HG02642 (cell line): ENCODE data around the gene PRKCH.

Experiments
- ATAC-seq: cut with Tn5 transposase; IDR thresholded peaks from one replicate; pipeline ENCODE4 v1.9.1; 2021; ENCODE audit warnings: mild to moderate bottlenecking; ENCODE audit not compliant: unreplicated experiment, poor library complexity

PRKCH gene

DNA sequence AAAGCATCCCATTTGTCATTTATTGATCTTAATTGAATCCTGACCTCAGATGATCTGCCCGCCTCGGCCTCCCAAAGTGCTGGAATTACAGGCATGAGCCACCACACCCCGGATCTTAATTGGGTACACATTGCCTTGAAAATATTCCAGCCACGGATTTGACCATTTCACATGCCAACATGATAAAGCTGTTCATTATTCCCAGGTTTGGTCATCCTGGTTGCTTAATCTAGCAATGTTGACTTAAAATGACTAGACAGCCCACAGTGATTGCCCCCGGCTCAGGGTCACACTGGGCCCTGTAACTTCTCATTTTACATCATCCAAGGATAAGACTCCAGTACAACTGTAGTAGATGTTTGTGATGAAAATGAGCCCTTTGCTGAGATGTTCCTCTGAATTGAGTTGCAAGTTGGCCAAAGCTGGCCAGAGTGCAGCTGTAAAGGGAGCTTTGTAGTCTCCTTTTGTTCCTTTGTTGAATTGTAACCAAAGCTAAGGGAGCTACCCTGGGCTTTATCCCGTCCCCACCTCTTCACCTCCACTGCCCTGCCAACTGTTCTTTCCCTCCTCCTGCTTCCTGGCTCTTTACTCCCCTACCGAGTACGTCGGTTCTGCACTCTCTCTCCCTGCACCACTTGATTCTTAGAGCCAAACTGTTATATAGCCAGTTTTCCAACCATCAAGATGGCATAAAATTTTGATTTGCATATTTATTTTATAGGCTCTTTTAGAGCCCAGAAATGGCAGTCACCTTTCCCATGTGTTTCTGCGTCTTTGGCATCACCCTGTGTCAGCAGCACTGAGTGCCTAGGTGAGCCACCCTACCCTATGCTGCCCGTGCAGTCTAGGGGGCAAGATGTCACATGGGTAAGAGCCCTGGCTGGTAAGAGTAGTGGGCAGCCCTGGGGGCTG, 232.6 kb downstream of the PRKCH start:
- ATAC-seq: no peak

DNA sequence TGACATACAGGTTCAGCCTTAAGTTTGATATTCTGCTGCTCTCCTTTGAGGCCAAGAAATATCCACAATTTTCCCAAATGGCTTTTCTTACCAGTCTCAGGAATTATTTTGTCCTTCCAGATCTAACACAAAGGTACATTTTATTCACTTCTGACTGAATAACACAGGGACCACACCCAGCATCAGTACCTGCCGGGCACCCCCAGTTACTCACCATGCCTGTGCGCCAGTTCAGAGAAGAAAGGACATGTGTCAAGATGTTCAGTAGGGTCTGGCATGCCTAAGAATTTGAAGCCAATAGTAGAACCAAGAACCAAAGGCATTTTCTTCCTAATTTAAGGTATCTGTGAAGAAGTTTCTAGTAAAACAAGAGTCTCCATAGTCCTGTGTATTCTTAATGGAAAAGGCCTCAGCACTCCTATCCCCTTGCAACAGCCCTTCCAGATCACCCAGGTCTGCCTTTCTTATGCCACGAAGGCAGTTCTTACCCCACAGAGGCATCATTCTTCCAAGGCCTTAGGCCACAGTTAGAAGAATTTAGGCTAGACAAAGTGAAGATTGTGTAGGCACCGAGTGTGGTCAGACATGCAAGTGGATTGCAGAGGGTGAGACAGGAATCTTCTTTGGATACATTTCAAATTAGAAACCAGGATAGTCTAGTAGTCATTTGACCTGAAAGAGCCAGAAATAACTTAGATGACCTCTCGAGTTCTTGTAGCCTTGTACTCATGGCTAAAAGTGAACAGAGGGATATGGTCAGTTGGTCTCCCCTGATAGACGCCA, 233.9 kb downstream of the PRKCH start:
- no peak for ATAC-seq

DNA sequence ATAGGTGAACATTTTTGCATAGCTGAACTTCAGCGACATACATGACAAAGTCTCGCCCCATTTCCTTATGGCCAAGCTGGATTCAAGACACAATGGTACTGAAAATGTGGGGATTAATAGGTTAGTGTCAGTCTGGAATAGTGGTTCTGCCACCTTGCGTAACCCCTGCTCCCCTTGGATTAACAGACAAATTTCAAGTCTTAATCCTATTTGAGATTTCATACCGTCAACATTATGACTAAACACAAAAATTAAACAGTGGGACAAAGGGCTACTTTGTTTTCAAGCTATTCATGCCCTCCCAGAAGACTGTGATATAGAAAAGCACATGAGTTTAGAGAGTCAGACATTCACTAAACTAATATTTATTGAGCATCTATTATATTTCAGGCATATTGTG, 235.1 kb downstream of the PRKCH start:
- ATAC-seq: no peak

DNA sequence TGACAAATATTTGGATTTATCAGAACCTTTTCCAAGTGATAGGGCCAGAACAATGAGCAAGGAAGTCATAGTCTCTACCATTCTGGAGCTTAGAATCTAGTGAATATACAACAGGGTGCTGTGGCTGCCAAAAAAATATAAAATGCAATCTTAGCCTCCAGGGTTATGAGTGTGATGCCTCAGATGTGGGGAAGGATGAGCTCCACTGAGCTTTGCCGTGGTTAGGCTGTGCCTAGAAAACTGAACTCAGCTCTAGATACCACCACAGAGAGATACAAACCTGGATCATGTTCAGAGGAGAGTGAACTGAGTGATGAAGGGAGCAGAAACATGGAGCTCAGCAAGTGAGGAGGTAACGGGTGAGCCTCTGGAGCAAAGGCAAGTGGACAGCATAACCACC, 235.9 kb downstream of the PRKCH start:
- no peak for ATAC-seq

DNA sequence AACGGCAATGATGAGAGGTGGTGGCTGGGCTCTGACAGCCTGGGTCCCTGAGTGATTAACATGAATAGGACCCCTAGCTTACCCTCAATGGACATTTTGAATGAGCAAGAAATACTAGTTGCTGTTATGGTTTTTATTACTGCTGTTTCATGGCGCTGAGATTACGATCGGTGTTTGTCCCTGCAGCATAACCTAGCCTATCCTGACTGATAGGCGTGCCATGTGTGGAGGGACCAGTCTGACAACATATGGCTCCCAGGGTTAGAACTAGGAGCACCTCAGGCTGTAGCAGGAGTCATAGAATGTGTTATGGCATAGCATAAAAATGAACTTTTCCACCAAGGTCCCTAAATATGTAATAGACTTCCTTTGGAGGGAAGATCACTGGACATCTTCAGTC, 236.5 kb downstream of the PRKCH start:
- no peak for ATAC-seq

DNA sequence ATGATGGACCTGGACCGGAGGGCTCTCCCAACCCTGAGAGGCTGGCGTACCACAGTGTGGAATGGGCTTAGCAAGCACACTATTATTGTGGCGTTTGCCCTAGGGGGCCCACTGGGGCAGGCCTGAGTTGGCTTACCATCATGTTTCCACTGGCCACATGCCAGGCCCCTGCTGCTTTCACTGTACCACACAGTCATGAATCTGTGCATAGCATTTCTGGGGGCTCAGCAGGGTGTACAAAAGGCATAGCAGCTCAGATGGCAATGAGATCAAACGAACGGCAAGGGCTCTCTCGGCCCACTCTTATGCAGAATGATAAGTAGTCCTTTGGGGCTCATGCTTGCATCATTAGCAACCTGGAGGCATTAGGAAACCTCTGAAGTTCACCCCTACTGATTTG, 236.9 kb downstream of the PRKCH start:
- no peak for ATAC-seq

DNA sequence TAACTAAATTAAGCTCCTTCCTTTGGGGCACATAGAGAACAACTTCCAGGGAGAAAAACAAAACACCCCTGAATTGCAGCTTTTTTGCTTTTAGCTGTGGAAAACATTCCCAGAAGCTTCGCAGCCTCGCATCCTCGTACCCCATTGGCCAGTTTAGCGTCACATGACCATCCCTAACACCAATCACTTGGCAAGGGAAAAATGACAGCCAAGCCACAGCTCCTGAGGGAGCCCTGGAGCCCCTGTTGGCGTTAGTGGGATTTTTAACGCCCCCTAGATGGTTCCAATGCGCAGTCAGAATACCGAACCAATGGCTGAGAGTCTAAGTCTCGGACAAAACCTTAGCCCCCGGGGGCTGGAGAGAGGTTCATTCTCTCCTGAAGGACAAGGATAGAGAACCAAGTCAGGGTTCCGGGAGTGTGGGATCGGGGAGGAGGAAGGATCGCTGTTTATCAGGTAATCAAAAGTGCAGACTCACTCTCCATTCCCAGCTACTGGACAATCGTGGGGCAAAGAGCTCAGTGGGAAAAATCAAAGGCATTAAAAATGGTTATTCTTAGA, 238.3 kb downstream of the PRKCH start:
- no peak for ATAC-seq

DNA sequence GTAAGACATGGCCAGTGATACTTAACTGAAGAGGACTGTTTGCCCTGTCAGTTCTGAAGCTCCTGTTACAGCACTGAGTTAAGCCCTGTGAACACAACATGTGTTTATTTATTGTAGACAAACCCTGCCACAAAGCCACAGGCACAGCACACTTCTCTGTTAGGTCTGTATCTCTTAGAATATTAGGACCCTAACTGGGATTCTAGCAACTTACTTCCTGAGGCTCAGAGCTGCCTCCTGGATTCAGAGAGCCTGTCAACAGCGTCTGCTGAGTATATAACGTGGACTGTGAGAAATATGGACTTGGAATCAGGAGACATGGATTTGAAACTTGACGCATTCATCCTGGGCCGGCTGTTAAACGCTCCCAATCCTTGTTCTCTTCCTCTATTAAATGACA, 238.9 kb downstream of the PRKCH start:
- ATAC-seq: no peak

DNA sequence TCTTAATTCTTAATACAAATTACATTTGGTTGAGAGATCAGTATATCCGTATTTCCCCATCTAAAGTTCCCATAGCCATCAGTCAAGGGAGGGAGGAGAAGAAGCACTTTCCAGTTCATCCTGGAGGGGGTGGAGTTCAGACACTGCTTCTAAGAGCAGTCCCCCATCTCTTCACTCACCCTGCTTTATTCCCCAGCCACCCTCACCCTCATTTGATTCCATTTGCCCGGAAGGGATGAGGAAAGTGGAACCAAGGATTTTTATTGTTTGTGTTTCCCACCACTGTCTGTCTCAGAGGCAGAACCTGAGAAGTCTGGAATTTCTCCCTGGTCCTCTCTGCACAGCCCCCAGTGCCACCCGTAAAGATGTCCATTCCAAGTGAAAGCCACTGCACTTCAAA, 239.7 kb downstream of the PRKCH start:
- ATAC-seq: no peak

DNA sequence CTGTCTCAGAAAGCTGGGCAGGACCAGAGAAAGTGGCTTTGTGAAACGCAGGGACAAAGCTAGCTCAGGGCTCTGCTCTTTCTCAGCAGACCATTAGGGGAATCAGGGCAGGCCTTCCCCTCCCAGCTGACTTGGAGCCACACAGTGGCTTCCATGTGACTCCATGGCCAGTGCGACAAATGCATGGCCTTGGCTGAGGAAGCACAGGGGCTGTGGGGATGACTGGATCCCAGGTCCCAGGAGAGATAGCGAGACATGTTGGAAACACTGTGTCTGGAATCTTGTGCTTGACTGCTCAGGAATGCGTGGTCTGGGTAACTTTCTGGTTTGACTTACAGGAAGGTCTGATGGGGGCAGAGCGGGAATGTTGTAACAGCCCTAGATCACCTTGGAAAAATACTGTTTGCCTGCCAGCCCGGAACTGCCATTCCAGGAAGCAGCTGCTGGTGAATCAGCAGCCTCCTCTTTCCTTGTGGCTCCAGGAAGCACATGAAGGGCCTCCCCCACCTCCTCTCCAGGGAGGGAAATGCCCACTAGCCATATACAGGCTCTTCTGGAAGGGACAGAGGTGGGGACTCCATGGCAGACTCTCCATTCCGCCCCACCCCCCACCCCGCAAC, 240.4 kb downstream of the PRKCH start:
- ATAC-seq: no peak

DNA sequence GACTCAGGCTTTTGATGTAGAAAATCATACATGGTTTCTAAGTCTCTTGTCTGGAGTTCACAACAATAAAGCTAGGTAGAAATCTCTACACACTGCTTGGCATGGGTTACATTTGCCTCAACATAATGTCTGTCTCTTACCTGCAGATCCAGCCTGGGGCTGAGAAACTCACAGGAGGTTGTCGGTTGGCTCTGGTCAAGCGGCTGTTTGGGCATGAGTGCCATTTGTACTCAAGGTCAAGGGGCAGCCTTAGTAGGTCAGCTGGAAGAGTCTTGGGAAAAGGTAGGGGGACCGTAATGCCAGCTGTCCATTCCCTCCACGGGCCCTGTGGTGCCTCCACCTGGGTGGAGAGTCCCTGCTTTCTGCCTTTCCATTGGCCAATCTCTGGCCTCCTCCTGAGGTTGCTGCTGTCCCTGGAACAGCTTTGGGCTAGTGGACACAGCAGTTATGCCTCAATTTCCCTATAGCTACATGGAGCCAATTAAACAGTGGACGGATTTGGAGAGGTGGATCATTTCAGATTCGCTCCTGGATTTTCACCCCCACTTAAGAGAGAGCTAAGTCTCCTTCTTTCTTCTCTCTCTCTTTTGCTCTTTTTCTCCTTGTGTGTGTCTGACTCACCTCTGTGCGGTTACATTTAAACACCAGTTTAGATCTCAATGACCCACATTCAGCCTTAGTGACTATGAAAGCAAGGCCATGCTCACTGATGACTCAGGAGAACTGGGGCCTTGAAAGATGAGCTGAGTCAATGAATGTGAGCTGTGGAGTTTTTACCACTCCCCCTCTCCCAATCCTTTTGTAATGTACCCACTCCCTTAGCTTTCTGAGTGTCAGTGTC, 241.2 kb downstream of the PRKCH start:
- no peak for ATAC-seq

DNA sequence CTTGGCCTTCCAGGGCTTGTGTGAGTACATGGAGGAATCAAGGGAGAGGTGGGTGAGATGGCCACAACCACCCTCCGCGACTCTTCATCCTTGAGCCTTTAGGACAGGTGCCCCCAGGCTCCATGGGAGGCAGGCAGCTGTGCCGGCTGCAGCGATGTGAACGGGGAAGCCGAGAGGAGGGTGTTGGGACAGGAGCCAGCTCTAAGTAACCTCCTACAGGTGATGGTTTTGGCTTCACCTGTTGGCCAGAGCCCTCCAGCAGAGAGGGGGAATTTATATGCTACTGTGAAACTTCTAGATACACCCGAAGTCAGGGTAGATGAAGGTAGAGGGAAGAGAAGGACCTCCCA, 241.8 kb downstream of the PRKCH start:
- no peak for ATAC-seq

DNA sequence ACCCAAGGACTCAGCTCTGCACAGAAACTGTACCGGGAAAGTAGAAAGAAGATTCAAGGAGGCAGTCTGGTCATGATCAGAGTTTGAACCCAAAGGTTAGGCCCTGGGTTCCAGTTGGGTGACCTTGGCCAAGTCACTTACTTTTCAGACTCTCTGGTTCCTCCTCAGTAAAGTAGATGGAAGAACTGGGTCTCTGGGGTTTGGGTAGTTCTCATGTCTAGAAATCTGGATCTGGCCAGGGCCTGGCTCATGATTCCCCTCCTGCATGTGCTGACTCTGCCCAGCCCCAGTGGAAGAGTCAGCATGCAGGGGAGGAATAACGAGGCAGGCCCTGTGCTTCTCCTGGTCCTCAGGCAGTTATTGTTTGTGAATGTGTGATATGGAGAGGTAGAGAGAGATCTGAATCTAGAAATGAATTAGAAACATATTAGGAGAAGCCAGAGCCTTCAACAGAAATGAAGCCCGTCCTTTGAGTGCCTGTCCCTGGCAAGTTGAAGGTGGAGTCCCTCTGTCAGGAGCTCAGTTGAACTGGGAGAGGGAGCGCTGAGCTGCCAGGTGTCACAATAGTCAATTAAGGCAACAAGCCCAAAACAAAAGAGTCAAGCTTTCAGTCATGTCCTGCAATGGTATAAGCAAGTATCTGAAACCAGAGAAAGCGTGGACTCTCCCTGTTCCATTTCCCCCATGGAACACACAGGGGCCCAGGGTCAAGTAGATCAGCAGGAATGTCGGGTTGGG, 242.7 kb downstream of the PRKCH start:
- ATAC-seq: no peak

DNA sequence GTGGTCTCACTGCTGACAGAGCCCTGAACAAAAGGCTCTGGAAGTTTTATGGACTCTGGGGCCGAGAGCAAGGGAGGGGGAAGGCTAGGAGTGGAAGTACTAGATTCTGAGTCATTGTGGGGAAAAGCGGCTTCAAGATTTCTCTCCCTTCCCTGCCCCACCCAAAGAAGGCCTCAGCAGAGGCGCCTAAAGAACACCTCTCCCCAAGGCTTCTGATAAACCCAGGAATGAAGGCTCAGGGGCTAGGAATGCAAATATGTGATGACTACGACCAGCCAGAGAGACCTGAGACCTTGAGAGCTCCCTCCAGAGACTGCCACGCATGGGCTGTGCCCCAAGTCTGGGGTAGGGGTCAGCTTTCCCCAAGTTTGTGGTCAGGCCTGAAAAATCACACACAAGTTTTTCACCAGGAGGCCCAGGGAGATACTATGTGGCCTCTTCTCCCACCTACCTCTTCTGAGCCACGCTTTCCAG, 243.3 kb downstream of the PRKCH start:
- ATAC-seq: no peak

DNA sequence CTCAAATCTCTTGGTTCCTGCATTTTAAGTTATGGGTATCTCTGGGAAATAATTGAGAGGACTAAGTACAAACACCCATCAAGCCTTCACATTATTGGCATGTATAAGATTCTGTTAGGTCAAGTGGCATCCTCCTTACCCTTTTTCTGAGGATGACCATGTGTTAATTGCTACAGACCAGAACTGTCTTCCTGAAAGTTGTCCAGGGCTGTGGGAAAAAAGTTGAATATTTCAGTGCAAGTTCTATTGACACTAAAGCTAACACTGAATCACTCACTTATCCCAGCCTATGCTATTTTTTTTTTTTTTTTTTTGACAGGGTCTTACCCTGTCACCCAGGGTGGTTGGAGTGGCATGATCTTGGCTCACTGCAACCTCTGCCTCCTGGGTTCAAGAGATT, 243.8 kb downstream of the PRKCH start:
- ATAC-seq: no peak

DNA sequence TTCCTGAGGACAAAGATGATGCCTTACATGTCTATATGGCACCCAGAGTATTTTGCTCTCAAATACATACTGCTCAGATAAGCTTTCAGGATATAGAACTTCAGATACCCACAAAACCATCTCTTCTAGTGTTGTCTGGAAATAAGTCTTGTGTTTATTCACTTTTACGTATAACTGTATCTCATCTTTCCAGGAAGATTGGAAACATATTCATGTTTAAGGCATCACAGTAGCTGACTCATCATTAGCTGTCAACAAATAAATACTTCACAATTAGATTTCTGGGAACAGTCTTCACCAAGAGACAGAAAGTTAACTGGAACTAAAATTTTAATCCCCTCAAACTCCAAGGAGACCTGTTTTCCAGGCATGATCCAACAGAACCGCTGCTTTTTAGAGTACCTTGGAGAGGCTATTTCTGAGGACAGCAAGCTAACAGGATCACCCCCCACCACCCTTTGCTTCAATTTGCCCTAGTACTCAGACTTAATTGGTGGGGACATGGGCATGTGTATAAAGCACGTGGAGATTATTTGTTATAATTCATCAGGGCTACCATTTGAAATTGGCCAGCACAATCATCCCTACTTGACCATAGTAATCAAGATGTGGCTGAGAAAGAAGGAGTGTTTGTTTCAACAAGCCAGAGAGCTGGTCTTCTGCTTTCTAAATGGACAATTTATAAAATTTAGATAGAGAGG, 244.6 kb downstream of the PRKCH start:
- ATAC-seq: no peak

DNA sequence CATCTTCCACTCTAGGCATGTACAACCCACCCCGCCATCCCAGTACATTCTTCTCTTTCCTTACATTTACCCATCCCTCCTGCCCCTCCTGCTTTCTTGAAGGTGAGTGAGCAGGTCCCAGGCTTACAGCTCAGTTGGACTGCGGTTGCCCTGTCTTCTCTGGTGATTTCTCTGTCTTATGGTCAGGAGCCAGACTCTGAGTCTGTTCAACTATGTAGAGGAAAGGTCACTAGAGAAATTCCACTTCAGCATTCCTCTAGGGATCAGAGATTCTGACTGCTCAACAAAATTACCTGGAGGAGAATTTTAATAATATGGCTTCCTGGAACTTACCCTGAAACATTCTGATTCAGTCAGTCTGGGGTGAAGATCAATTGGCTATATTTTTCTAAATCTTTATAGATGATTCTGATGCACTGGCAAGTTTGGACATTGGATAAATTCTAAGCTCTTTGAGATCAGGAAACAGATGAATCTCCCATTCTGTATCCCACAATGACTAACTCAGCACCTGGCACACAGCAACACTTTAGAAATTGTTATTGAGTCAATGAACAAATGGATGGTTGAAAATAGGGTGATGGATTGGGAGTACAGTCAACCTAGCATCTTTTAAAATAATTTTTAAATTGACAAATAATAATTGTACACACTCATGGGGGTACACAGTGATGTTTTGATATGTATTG, 245.3 kb downstream of the PRKCH start:
- ATAC-seq: no peak
